ENCODE results near the gene COL25A1. TPM values are rescaled to one million over a fixed set of nuclear protein-coding genes. Genes with fewer than 3 reads are reported as not detected.

COL25A1 gene
- total RNA-seq, 4 donors from 2014 or later = 0.06 to 0.53 (median 0.23) TPM

GRCh38 chr4:108922191-108922590, 380.3 kb downstream of the COL25A1 start:
- Histone ChIP-seq H3K27ac (no peak overlapping the region), H3K4me1 (no peaks in the 10 kb centered on the region), H3K27me3 (no peaks in the 10 kb centered on the region), H3K9me3 (no peaks in the 10 kb centered on the region), H3K4me3 (no peak overlapping the region), H3K36me3 (no peaks in the 10 kb centered on the region)
- DNase-seq = no peak
- intact Hi-C loops (cut with DNase I) = no loop called here
- TF ChIP-seq CTCF (IDR thresholded peaks at IDR 0.05) (no peak), POLR2A (IDR thresholded peaks at IDR 0.05) (no peak)
- WGBS, 2 donors = 76 to 77% methylated on average over 5 of the region's 5 CpGs

- intact Hi-C loops (cut with DNase I) = no loop called here
- H3K4me1 ChIP-seq = no peaks in the 10 kb centered on the region
- no peak for DNase-seq
- no peak for TF ChIP-seq CTCF (IDR thresholded peaks at IDR 0.05)
- no peak for TF ChIP-seq POLR2A (IDR thresholded peaks at IDR 0.05)
- no peaks in the 10 kb centered on the region for H3K36me3 ChIP-seq
- no peak overlapping the region for H3K27ac ChIP-seq
- H3K4me3 ChIP-seq = no peak overlapping the region
- 57% methylated on average over 2 of the region's 2 CpGs for WGBS, 2 donors
- no peaks in the 10 kb centered on the region for H3K9me3 ChIP-seq
- H3K27me3 ChIP-seq = no peaks in the 10 kb centered on the region
These were observed 381.9 kb downstream of the COL25A1 start for GRCh38 chr4:108920395-108921087.

DNA sequence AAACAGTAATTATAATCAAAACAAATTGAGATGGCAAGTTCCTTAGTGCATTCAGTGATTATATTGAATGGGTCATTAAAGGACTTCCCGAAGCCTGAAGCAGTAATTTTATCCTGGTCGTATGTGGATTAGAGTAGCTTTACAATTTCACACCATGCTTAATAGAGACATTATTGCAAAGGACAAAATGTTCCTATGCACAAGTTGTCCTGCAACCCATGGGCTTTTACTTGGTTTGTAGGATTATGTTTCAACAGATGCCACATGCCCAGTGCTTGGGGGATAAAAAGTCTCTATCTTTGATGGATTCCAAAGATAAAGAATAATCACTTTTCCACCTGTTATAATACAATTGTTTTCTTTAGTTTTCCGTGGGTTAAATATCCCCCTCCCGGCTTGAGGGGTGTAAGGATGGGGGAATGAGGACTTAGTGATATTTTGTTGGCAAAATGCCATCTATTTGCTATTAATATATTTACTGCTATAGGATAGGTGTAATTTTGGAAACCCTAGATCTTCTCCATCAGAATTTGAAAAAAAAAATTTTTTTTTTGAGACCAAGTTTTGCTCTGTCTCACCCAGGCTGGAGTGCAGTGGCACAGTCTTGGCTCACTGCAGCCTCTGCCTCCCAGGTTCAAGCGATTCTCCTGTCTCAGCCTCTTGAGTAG, 383.1 kb downstream of the COL25A1 start:
- DNase-seq = no peak
- Histone ChIP-seq H3K9me3 (no peaks in the 10 kb centered on the region), H3K36me3 (no peaks in the 10 kb centered on the region), H3K27me3 (no peaks in the 10 kb centered on the region), H3K4me3 (no peak overlapping the region), H3K4me1 (no peaks in the 10 kb centered on the region), H3K27ac (no peak overlapping the region)
- intact Hi-C loops (cut with DNase I) = no loop called here
- WGBS, 2 donors = 76 to 78% methylated on average over 5 of the region's 5 CpGs
- no peak for TF ChIP-seq POLR2A (IDR thresholded peaks at IDR 0.05)
- TF ChIP-seq CTCF (IDR thresholded peaks at IDR 0.05) = no peak

DNA sequence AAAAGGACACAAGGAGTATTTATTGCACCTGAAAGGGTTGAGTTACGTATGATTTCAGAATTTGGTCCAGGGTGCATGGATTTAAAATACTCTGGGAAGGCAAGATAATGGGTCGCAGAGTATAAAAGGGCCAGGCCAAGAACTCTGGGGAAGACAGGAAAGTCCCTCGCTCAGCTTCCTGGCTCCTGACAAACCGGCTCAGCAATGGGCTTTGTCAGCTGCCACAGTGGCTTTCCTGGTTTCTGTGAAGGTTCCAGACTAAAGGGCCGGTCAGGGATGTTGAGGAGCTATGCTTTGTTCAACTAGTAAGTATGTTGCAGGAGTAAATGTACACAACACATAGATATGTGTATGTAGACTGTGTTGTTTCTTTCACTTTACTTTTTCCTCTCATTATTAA, 385.2 kb downstream of the COL25A1 start:
- Histone ChIP-seq H3K4me1 (no peaks in the 10 kb centered on the region), H3K4me3 (no peak overlapping the region), H3K27ac (no peak overlapping the region), H3K27me3 (no peaks in the 10 kb centered on the region), H3K9me3 (no peaks in the 10 kb centered on the region), H3K36me3 (no peaks in the 10 kb centered on the region)
- TF ChIP-seq POLR2A (IDR thresholded peaks at IDR 0.05) = no peak
- no peak for TF ChIP-seq CTCF (IDR thresholded peaks at IDR 0.05)
- DNase-seq = no peak
- intact Hi-C loops (cut with DNase I) = no loop called here
- 35 to 54% methylated on average over 5 of the region's 5 CpGs for WGBS, 2 donors

GRCh38 chr4:108916638-108917037, 385.8 kb downstream of the COL25A1 start:
- H3K9me3 ChIP-seq = no peaks in the 10 kb centered on the region
- intact Hi-C loops (cut with DNase I) = no loop called here
- TF ChIP-seq CTCF (IDR thresholded peaks at IDR 0.05) (no peak), POLR2A (IDR thresholded peaks at IDR 0.05) (no peak)

More at GRCh38 chr4:108916638-108917037, 385.8 kb downstream of the COL25A1 start:
- Histone ChIP-seq H3K27ac (no peak overlapping the region), H3K4me1 (no peaks in the 10 kb centered on the region), H3K27me3 (no peaks in the 10 kb centered on the region), H3K36me3 (no peaks in the 10 kb centered on the region), H3K4me3 (no peak overlapping the region)
- DNase-seq = no peak
- WGBS, 2 donors = 86 to 90% methylated on average over 4 of the region's 4 CpGs
